Measurements from ENCODE around the gene FAH.

FAH gene

DNA sequence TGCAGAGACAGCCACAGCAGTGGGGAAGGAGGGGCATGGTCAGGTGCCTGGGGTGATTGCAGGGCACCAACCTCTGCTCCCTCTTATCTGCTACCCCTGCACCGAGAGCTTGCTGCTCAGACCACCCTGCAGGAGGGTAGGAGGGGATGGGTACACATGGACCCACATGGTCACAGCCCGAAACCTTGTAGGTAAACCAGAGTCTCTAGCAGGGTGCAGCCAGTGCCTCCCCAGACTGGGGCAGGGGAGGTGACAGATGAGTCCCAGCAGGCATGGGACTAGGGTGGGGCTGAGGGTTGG is 49.2 kb downstream of the FAH start:
- no peak for DNase-seq

DNA sequence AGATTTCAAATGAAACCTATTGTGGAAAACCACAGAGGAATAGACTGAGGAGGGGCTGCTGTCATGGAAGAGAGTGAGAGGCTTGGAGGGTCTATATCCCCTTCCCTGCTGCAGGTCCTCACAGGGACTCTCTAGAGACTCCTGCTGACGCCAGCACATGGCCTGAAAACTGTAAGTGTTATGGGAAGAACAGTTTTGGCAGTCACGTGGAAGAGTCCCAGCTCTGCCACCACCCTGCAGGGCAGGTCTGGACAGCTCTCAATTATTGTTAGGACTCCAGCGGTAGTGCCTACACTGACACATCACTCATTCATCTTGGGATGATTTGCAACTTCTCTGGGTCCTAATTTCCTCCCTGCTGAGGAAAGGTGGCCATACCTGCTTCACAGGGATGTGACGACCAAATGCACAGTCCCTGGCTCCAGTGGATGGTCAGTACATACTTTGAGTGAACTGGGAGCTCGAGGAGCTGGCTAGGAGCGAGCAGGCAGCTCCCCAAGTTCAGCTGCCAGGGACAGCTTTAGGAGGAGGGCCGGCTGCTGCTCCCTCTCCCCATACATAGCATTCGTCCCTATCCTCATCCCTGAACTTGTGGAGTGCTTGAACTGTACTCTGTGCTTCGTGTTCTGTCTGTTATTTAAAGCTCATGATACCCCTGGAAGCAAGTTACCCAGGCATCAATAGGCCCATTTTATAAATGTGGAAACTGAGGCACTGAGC is 50.0 kb downstream of the FAH start:
- no peak for DNase-seq

- DNase-seq, result no peak
These were observed 50.6 kb downstream of the FAH start for GRCh38 chr15:80203361-80203885.

GRCh38 chr15:80204231-80204630 is 51.4 kb downstream of the FAH start:
- DNase-seq, result no peak

- no peak for DNase-seq
These were observed 55.1 kb downstream of the FAH start for GRCh38 chr15:80207887-80208286.

DNA sequence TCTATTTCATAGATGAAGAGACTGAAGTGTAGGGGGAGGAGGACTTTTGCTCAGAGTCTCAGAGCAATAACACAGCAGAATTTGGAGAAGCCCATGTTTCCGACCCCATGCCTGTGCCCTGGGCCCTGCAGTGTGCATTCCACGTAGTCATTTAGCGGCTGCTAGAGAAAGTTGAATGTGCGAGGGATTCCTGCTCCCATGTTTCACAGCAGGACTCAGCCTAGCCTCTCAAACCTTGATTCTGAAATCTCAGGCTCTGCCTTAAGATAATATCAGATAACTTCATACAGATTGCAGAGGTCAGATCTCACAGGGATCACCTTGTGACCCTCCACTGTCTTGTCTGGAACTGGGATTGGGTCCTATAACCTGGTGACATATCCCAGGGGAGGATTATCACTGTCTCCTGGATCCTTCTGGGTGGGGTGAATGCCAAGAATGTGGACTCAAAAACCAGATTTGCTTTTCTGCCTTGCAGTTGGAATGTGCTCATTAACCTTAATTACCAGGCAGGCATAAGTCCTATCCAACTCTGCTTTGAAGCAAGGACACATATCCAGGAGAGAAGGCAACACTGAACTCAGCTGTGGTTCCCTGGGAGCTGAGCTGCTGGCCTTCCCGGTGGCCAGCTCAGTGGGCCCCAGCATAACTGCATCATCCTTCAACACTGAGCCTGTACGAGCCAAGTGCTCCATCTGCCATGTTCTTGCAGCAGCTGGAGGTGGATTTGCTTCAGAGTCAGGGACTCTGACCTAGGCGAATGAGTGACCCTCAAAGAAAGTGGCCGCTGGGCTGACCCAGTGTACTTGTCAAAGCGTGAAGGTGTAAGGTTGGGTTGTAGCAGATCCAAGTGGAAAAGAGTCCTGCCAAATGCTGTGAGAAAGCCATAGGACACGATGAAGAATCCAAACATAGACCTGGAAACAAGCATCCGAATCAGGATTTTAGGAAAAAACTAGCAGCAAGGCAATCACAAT is 56.2 kb downstream of the FAH start:
- no peak for DNase-seq

DNA sequence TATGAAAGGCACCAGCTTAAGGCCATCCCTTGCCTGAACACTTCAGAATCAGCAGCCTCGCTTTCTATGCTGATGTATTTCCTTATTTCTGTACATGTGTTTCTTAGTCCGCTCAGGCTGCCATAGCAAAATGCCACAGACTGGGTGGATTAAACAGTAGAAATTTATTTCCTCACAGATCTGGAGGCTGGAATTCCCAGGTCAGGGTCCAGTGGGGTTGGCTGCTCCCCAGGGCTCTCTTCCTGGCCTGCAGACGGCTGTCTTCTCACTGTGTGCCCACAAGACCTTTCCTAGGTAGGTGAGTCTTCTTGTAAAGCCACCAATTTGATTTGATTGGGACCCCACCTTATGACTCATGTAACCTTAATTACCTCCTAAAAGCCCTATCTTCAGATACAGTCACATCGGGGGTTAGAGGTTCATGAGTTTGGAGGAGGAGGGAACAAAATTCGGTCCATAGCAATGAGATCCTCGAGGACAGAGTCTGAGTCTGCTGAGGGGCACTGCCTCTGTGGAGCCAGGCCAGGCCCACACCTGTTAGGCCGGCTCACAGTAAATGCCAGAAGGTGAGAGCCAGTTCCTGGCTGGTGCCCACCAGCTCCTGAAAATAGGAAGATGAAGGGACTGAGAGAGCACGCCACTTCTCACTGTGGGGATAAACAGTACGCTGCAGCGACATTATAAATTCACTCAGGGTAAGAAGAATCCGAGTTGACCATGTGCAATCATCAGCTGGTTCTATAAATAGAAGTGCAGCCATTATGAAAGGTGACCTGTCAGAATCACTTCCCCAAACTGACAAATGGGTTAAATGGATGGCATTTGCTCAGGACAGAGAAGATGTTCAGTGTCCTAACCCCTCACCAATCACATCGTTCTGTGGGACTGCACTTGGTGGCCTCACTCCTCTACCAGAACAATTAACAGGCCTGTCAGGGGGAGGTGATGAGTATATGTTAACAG is 58.1 kb downstream of the FAH start:
- DNase-seq, result no peak

GRCh38 chr15:80211976-80212375 is 59.2 kb downstream of the FAH start:
- no peak for DNase-seq

DNA sequence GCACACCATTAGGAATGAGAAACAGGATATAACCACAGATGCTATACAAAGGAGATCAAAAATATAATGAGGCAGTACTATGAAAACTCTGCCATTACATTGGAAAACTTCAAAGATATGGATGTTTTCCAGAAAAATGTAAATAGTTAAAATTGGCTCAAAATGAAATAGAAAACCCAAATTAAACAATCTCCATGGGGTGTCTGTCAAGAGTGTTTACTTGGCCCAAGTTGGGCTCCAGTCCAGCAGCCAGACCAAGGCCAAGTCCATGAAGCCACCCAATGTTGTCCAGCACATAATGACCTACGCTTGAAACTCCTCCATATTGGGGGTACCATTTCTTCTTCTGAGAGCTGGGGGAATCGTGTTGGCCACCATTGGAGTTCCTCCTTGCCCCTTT is 62.1 kb downstream of the FAH start:
- no peak for DNase-seq

GRCh38 chr15:80216141-80216540 is 63.3 kb downstream of the FAH start:
- peak; percentile 49 for DNase-seq

DNA sequence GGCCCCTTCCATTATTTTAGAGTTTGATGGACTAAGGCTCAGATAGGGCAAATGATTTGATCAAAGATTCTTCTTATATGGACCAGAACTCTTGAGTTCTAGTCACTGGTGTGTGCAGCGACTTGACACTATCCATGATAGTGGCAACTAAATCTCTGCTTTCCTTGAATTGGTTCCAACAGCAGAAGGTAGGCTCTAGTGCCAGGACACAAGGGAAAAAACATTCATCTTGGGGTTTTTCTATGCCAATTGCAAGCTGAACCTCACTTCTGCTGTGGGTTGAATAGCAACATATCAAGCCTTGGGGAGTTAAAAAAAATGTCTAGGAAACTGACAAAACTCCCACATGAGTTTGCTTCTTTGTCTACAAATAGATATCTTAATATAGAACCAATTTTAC is 64.1 kb downstream of the FAH start:
- DNase-seq, result no peak

DNA sequence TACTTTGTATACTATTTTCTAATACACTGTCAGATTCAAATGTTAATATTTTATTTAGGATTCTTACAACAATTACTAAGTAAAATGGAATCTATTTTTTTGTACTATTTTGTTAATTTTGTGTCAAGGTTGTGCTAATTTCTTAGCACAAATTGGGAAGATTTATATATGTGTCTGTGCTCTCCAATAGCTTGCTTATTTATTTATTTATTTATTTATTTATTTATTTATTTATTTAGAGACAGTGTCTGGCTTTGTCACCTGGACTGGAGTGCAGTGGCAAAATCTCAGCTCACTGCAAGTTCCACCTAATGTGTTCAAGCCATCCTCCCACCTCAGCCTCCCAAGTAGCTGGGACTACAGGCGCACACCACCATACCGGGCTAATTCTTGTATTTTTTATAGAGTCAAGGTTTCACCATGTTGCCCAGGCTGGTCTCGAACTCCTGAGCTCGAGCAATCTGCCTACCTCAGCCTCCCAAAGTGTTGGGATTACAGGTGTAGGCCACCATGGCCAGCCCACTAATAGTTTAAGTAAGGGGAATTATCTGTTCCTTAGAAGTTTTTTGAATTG is 64.6 kb downstream of the FAH start:
- DNase-seq, result no peak

DNA sequence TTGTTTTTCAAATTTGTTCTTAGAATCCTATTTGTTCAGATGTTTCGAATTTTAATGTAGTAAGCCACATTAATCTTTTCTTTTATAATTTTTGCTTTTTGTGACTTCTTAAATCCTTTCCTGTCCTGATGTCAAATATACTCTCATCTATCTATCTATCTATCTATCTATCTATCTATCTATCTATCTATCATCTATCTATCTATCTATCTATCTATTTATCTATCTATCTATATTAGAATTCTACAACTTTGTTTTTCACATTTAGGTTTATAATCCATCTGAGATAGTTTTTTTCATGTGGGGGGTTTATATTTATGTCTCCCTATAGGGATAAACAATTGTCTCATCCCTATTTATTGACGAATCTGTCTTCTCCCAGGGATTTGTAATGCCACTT is 67.2 kb downstream of the FAH start:
- no peak for DNase-seq

GRCh38 chr15:80228959-80229610 is 76.3 kb downstream of the FAH start:
- DNase-seq, result no peak

- no peak for DNase-seq
These were observed 78.6 kb downstream of the FAH start for GRCh38 chr15:80231371-80231770.

DNA sequence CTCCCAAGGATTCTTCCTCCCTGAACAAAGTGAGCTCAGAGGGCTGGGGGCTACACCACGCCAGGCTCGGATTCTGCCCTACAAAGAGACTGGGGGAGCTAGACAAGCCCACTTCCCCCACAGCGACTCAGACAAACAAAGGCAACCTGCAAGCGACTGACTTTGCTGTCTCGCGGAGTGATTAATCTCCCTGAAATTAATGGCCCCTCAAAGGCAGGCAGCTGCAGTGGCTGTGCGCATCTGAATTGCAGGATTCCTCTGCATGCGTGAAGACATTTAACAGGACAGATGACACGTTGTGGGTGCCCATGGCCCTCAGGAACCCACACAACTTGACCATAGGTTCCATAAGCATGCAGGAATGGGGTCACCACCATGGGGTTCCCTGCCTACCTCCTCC is 80.8 kb downstream of the FAH start:
- DNase-seq, result no peak

GRCh38 chr15:80234883-80235282 is 82.1 kb downstream of the FAH start:
- no peak for DNase-seq

All from NCI-H524 treated with DMSO at 0.1 percent for 48 hours (cell line).